Measurements from ENCODE around the gene BRIP1. TPM values are rescaled to one million over a fixed set of nuclear protein-coding genes. Genes with fewer than 3 reads are reported as not detected.

Gene BRIP1
- polyA plus RNA-seq, 1 of the 3 experiments (the other 2 are of a cell fraction): 2.0 TPM

- no peak for DNase-seq
- no peak for TF ChIP-seq YY1 (IDR thresholded peaks at IDR 0.05; ENCODE audit: low read depth)
- TF ChIP-seq, protein P1, sequence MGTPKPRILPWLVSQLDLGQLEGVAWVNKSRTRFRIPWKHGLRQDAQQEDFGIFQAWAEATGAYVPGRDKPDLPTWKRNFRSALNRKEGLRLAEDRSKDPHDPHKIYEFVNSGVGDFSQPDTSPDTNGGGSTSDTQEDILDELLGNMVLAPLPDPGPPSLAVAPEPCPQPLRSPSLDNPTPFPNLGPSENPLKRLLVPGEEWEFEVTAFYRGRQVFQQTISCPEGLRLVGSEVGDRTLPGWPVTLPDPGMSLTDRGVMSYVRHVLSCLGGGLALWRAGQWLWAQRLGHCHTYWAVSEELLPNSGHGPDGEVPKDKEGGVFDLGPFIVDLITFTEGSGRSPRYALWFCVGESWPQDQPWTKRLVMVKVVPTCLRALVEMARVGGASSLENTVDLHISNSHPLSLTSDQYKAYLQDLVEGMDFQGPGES (IDR thresholded peaks at IDR 0.05; ENCODE audit: low read depth, low read length): no peak
- TF ChIP-seq, protein P2, sequence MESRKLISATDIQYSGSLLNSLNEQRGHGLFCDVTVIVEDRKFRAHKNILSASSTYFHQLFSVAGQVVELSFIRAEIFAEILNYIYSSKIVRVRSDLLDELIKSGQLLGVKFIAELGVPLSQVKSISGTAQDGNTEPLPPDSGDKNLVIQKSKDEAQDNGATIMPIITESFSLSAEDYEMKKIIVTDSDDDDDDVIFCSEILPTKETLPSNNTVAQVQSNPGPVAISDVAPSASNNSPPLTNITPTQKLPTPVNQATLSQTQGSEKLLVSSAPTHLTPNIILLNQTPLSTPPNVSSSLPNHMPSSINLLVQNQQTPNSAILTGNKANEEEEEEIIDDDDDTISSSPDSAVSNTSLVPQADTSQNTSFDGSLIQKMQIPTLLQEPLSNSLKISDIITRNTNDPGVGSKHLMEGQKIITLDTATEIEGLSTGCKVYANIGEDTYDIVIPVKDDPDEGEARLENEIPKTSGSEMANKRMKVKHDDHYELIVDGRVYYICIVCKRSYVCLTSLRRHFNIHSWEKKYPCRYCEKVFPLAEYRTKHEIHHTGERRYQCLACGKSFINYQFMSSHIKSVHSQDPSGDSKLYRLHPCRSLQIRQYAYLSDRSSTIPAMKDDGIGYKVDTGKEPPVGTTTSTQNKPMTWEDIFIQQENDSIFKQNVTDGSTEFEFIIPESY (IDR thresholded peaks at IDR 0.05; ENCODE audit: borderline replicate concordance, low read depth): no peak
- TF ChIP-seq FOSL2 (IDR thresholded peaks at IDR 0.05; ENCODE audit: borderline replicate concordance, low read depth): no peak
- TF ChIP-seq, protein P3, sequence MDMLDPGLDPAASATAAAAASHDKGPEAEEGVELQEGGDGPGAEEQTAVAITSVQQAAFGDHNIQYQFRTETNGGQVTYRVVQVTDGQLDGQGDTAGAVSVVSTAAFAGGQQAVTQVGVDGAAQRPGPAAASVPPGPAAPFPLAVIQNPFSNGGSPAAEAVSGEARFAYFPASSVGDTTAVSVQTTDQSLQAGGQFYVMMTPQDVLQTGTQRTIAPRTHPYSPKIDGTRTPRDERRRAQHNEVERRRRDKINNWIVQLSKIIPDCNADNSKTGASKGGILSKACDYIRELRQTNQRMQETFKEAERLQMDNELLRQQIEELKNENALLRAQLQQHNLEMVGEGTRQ (IDR thresholded peaks at IDR 0.05; ENCODE audit: borderline replicate concordance, low read depth, low read length): no peak
- no peaks in the 10 kb centered on the region for H4K20me1 ChIP-seq (ENCODE audit: insufficient read depth)
- H3K27me3 ChIP-seq (ENCODE audit: insufficient read depth): no peaks in the 10 kb centered on the region
- H3K9me2 ChIP-seq: no peaks in the 10 kb centered on the region
- ChIA-PET CTCF (interaction anchor here (0.5 to 2.4 kb wide), 22 partner anchors 9 to 575 kb away, joined by 3 to 23 read pairs (median 4); partner anchors contain the start of gene BRIP1), POLR2A (no interaction called here)
- no peak overlapping the region for H3K9ac ChIP-seq
- 43% methylated on average over 5 of the region's 5 CpGs for WGBS (ENCODE audit: low lambda C conversion rate)
- H2AFZ ChIP-seq (ENCODE audit: low read depth): no peak overlapping the region
- H3K4me1 ChIP-seq (ENCODE audit: control insufficient read depth in 1 of 2, insufficient read depth in 2 of 2, low read depth in 1 of 2, low read length in 1 of 2): no peaks in the 10 kb centered on the region
- H3K4me2 ChIP-seq: no peak overlapping the region
- no peak overlapping the region for H3K27ac ChIP-seq (ENCODE audit: low read depth in 2 of 2, low read length in 1 of 2)
- no peaks in the 10 kb centered on the region for H3K36me3 ChIP-seq (replicated peaks in 1 of 2; ENCODE audit: control insufficient read depth in 1 of 2, insufficient read depth in 2 of 2, low read length in 1 of 2)
- H3K9me3 ChIP-seq: peaks cover 5% of the 10 kb centered on the region
- no peak overlapping the region for H3K4me3 ChIP-seq (ENCODE audit: low read depth in 2 of 2, low read length in 1 of 2)
- no peaks in the 10 kb centered on the region for H3K79me2 ChIP-seq (ENCODE audit: insufficient read depth)
- H3F3A ChIP-seq (replicated peaks; ENCODE audit: insufficient read depth): peaks cover 3% of the 10 kb centered on the region
These were observed 228.3 kb downstream of the BRIP1 start for GRCh38 chr17:61634942-61635538.

DNA sequence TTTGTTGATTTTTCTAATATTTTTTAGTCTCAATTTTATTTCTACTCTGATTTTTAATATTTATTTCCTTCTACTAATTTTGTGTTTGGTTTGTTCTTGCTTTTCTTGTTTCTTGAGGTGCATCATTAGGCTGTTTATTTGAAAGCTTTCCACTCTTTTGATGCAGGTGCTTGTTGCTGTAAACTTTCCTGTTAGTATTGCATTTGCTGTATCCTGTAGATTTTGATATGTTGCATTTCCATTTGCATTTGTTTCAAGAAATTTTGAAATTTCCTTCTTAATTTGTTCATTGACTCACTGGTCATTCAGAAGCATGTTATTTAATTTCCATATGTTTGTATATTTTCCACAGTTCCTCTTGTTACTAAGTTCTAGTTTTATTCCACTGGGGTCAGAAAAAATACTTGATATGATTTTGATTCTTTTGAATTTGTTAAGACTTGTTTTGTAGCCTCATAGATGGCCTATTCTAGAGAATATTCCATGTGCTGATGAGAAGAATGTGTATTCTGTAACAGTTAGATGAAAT lies 229.3 kb downstream of the BRIP1 start:
- no peaks in the 10 kb centered on the region for H4K20me1 ChIP-seq (ENCODE audit: insufficient read depth)
- H3K9me2 ChIP-seq: no peaks in the 10 kb centered on the region
- no peak overlapping the region for H2AFZ ChIP-seq (ENCODE audit: low read depth)
- no peaks in the 10 kb centered on the region for H3K36me3 ChIP-seq (replicated peaks in 1 of 2; ENCODE audit: control insufficient read depth in 1 of 2, insufficient read depth in 2 of 2, low read length in 1 of 2)
- DNase-seq: no peak
- no peak overlapping the region for H3K9ac ChIP-seq
- no peaks in the 10 kb centered on the region for H3K27me3 ChIP-seq (ENCODE audit: insufficient read depth)
- H3K4me1 ChIP-seq (ENCODE audit: control insufficient read depth in 1 of 2, insufficient read depth in 2 of 2, low read depth in 1 of 2, low read length in 1 of 2): no peaks in the 10 kb centered on the region
- H3K27ac ChIP-seq (ENCODE audit: low read depth in 2 of 2, low read length in 1 of 2): no peak overlapping the region
- H3K4me3 ChIP-seq (ENCODE audit: low read depth in 2 of 2, low read length in 1 of 2): no peak overlapping the region
- no peaks in the 10 kb centered on the region for H3K79me2 ChIP-seq (ENCODE audit: insufficient read depth)
- peaks cover 5% of the 10 kb centered on the region for H3K9me3 ChIP-seq
- H3K4me2 ChIP-seq: no peak overlapping the region
- ChIA-PET CTCF (interaction anchor here (1.2 to 1.5 kb wide), 2 partner anchors 12 to 51 kb away, joined by 3 to 5 read pairs; no protein-coding TSS in a partner anchor), POLR2A (no interaction called here)
- H3F3A ChIP-seq (replicated peaks; ENCODE audit: insufficient read depth): peaks cover 3% of the 10 kb centered on the region
- TF ChIP-seq PBX3 (IDR thresholded peaks at IDR 0.05) (no peak), MAX (IDR thresholded peaks at IDR 0.05; ENCODE audit: low read depth) (no peak), RAD21 (IDR thresholded peaks at IDR 0.05; ENCODE audit: low read length) (no peak), TCF12 (IDR thresholded peaks at IDR 0.05) (no peak), GABPA (IDR thresholded peaks at IDR 0.05; ENCODE audit: low read depth) (no peak), YY1 (IDR thresholded peaks at IDR 0.05; ENCODE audit: low read depth) (no peak), SMC3 (IDR thresholded peaks at IDR 0.05; ENCODE audit: low read depth, low read length) (no peak), GATA2 (CRISPR knock-in tag; IDR thresholded peaks at IDR 0.05) (no peak), FOXJ3 (CRISPR knock-in tag; IDR thresholded peaks at IDR 0.05) (no peak), FOXM1 (IDR thresholded peaks at IDR 0.05; ENCODE audit: low read depth) (no peak), CHD2 (IDR thresholded peaks at IDR 0.05; ENCODE audit: low read length, partially characterized antibody) (no peak), FOSL2 (IDR thresholded peaks at IDR 0.05; ENCODE audit: borderline replicate concordance, low read depth) (no peak), RXRA (IDR thresholded peaks at IDR 0.05; ENCODE audit: borderline replicate concordance, low read depth) (no peak), EP300 (IDR thresholded peaks at IDR 0.05; ENCODE audit: borderline replicate concordance in 1 of 2, low read depth in 1 of 2, low read length in 1 of 2) (no peak), TAF1 (IDR thresholded peaks at IDR 0.05; ENCODE audit: borderline replicate concordance, low read depth, low read length) (no peak)
- TF ChIP-seq, protein P4, sequence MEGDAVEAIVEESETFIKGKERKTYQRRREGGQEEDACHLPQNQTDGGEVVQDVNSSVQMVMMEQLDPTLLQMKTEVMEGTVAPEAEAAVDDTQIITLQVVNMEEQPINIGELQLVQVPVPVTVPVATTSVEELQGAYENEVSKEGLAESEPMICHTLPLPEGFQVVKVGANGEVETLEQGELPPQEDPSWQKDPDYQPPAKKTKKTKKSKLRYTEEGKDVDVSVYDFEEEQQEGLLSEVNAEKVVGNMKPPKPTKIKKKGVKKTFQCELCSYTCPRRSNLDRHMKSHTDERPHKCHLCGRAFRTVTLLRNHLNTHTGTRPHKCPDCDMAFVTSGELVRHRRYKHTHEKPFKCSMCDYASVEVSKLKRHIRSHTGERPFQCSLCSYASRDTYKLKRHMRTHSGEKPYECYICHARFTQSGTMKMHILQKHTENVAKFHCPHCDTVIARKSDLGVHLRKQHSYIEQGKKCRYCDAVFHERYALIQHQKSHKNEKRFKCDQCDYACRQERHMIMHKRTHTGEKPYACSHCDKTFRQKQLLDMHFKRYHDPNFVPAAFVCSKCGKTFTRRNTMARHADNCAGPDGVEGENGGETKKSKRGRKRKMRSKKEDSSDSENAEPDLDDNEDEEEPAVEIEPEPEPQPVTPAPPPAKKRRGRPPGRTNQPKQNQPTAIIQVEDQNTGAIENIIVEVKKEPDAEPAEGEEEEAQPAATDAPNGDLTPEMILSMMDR (IDR thresholded peaks at IDR 0.05): no peak

Data from SK-N-SH (cell line).